ENCODE results near the gene PKIG.

PKIG gene

DNA sequence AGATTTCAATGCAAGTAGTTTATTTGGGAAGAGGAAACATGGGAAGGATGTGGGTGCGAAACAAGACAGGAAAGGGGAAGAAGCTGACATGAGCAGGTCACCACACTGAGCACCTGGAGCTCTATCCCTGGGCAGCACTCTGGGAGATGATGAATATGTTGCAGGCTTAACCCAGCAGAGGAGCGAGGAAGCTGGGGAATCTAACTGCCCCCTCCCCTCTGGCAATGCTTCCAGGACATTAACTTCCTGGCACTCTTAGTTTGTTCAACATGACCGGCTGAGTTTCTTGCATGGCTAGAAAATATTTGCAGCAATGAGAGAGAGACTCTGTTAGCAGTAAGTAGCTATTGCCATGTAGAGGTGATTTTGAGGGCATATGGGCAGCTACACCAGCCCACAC, 74.1 kb downstream of the PKIG start:
- Histone ChIP-seq H3K27ac (no peak overlapping the region), H3K4me3 (no peak overlapping the region)
- TF ChIP-seq, protein P1, sequence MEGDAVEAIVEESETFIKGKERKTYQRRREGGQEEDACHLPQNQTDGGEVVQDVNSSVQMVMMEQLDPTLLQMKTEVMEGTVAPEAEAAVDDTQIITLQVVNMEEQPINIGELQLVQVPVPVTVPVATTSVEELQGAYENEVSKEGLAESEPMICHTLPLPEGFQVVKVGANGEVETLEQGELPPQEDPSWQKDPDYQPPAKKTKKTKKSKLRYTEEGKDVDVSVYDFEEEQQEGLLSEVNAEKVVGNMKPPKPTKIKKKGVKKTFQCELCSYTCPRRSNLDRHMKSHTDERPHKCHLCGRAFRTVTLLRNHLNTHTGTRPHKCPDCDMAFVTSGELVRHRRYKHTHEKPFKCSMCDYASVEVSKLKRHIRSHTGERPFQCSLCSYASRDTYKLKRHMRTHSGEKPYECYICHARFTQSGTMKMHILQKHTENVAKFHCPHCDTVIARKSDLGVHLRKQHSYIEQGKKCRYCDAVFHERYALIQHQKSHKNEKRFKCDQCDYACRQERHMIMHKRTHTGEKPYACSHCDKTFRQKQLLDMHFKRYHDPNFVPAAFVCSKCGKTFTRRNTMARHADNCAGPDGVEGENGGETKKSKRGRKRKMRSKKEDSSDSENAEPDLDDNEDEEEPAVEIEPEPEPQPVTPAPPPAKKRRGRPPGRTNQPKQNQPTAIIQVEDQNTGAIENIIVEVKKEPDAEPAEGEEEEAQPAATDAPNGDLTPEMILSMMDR (IDR thresholded peaks at IDR 0.05), result no peak
- DNase-seq (ENCODE audit: low spot score), result no peak

DNA sequence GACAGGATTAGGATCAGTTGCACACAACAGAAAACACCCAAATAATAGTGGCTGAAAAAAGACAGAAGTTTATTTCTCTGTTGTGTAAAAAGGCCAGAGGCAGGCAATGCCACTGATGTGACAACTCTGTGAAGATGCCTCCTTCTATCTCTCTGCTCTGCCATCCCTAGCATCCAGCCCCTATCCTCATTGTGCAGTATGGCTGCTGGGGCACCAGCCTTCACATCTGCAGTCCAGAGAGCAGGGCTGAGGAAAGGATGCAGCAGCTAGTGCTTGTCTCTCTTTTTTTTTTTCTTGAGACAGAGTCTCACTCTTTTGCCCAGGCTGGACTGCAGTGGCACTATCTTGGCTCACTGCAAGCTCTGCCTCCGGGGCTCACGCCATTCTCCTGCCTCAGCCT, 75.5 kb downstream of the PKIG start:
- Histone ChIP-seq H3K27ac (no peak overlapping the region), H3K4me3 (no peak overlapping the region)
- TF ChIP-seq, protein P1 (IDR thresholded peaks at IDR 0.05), result no peak
- no peak for DNase-seq (ENCODE audit: low spot score)

DNA sequence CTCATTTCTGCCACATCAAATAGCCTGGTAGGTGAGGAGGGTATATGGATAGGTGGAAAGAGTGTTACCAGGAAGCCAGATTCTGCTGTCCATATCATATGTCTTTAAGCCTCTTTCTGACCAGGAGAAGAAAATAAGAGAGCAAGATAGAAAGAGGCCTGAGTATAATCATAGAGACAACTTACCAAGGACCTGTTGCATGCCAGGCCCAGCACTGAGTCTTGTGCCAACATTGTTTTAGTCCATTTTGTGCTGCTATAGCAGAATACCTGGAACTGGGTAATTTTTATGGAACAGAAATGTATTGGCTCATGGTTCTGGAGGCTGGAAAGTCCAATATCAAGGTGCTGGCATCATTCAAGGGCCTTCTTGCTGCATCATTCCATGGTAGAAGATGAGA, 76.4 kb downstream of the PKIG start:
- no peak for DNase-seq (ENCODE audit: low spot score)
- H3K4me3 ChIP-seq, result no peak overlapping the region
- TF ChIP-seq, protein P1 (IDR thresholded peaks at IDR 0.05), result no peak
- no peak overlapping the region for H3K27ac ChIP-seq

DNA sequence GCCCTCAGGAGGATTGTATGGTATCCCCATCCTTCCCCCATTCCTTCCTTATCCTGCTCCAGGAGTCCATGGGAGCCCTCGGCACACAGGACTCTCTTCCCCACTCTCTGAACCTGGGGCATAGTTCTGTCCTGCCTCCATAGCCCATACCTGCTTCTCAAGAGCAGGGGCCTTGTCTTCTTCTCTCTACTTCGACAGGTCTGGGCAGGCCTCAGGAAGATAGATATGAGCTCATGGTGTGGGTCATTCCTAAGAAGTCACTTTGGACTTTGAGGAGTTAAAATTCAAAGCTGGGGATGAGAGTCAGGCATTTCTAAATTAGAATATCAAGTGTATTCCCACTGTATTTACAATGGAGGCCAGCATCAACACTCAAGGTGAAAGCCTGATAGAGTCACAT, 77.6 kb downstream of the PKIG start:
- TF ChIP-seq, protein P1 (IDR thresholded peaks at IDR 0.05), result no peak
- no peak for DNase-seq (ENCODE audit: low spot score)
- Histone ChIP-seq H3K4me3 (no peak overlapping the region), H3K27ac (no peak overlapping the region)

DNA sequence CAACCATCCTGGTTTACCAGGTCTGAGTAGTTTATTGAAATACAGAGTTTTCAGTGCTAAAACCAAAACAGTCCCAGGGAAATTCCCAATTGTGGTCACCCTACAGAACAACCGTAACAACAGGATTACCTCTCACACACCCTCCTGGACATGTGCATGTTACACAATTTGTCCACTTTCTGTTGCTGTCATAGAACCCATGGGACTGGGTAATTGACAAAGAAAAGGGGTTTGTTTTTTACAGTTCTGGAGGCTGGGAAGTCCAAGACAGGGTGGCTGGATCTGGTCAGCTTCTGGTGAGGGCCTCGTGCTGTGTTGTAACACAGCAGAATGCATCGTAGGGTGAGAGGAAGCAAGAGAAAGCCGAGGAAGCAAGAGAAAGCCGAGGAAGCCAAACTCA, 78.2 kb downstream of the PKIG start:
- TF ChIP-seq, protein P1 (IDR thresholded peaks at IDR 0.05), result no peak
- Histone ChIP-seq H3K27ac (no peak overlapping the region), H3K4me3 (no peak overlapping the region)
- DNase-seq (ENCODE audit: low spot score), result no peak

DNA sequence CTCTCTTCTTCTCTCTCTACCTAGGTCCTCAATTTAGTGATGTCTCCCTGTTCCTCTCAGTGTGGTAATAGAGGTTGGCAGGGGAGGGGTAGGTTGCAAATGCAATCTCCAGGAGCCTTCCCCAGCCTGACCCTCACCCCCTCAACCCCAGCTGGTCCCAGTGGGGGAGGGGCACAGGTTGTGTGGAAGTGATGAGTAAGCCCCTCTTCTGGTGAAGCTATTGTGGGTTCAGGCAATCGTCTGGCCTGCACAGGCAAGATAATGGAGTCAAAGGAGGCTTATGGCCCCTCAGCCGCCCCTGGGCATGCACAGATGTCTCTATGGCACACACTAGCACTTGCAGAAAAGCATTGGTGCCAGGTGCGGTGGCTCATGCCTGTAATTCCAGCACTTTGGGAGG, 79.9 kb downstream of the PKIG start:
- no peak for DNase-seq (ENCODE audit: low spot score)

DNA sequence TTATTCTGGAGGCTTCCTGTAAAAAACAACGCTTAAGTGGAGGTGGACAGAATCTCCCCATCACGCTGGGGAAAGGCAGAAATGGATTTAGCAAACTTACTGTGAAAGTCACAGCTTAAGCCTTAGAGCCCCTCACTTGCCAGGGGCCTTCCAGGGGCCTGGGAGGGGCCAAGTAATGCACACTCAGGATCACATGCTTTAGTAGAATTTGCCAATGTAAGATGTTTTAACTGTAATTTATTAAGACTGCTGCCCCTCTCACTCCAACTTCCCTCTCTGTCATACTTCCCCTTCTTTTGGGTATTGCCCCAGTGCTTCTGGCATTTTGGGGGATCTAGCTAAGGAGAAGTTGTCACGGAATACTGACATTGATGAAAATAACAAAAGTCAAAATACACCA, 81.8 kb downstream of the PKIG start:
- H3K27ac ChIP-seq, result no peak overlapping the region
- no peak overlapping the region for H3K4me3 ChIP-seq
- TF ChIP-seq, protein P1 (IDR thresholded peaks at IDR 0.05), result no peak
- DNase-seq (ENCODE audit: low spot score), result no peak

More for the DNA sequence above, 79.9 kb downstream of the PKIG start:
- TF ChIP-seq, protein P1 (IDR thresholded peaks at IDR 0.05), result no peak
- no peak overlapping the region for H3K4me3 ChIP-seq
- H3K27ac ChIP-seq, result no peak overlapping the region

All from coronary artery (tissue), 2 donors.